H1 (cell line): ENCODE data around the gene SGCD. TPM values are rescaled to one million over a fixed set of nuclear protein-coding genes. Genes with fewer than 3 reads are reported as not detected.

Experiments used
- CTCF ChIA-PET: fragments of 300-600 bp; sonication (Branson Sonifier 250); formaldehyde crosslinking; loops from one replicate; lab custom pipeline; 2021; ENCODE audit not compliant: partially characterized antibody; lab: Charles Lee
- POLR2A ChIA-PET: fragments of 300-600 bp; sonication (Branson Sonifier 250); formaldehyde crosslinking; loops from one replicate; lab custom pipeline; 2021; ENCODE audit warnings: inconsistent platforms; ENCODE audit not compliant: partially characterized antibody; lab: Charles Lee
- DNase-seq, 2 experiments: peaks; one replicate each; pipeline versions ENCODE4 v3.0.0 to v3.0.0-alpha.2; 2010 to 2022; ENCODE audit warnings: low spot score in 2 of 2, low read depth in 1 of 2, mixed read lengths in 1 of 2
- FAIRE-seq: peaks from 2 replicates; lab custom pipeline; 2011; peaks lifted over from hg19 to GRCh38; lab: Jason Lieb, UNC
- H2AFZ ChIP-seq: 2 replicates; pipeline ENCODE4 v1.8.1; 2012; ENCODE audit warnings: low read length, inconsistent platforms
- H2AK5ac ChIP-seq: 2 replicates; pipeline ENCODE4 v1.6.1; 2013; ENCODE audit warnings: low read depth, low read length
- H2BK120ac ChIP-seq: replicated peaks from 2 replicates; pipeline ENCODE3; 2013; ENCODE audit warnings: low read depth, low read length, inconsistent platforms
- H2BK12ac ChIP-seq: 2 replicates; pipeline ENCODE4 v1.6.1; 2013; ENCODE audit warnings: low read depth, low read length
- H2BK15ac ChIP-seq: 2 replicates; pipeline ENCODE4 v1.6.1; 2013; ENCODE audit warnings: low read length
- H2BK20ac ChIP-seq: 2 replicates; pipeline ENCODE4 v1.6.1; 2013; ENCODE audit warnings: low read length
- H2BK5ac ChIP-seq: 2 replicates; pipeline ENCODE4 v1.6.1; 2013; ENCODE audit warnings: low read depth, low read length
- H3K14ac ChIP-seq: 2 replicates; pipeline ENCODE4 v1.6.1; 2013; ENCODE audit warnings: inconsistent platforms; ENCODE audit not compliant: insufficient read length
- H3K18ac ChIP-seq: 2 replicates; pipeline ENCODE4 v1.6.1; 2013; ENCODE audit warnings: low read length; ENCODE audit errors: extremely low read depth
- H3K23ac ChIP-seq: 2 replicates; pipeline ENCODE4 v1.6.1; 2013; ENCODE audit warnings: inconsistent platforms; ENCODE audit not compliant: insufficient read length
- H3K23me2 ChIP-seq: 2 replicates; pipeline ENCODE4 v1.6.1; 2013; ENCODE audit warnings: low read depth, low read length
- H3K27ac ChIP-seq: 2 replicates; pipeline ENCODE4 v1.6.1; 2011; ENCODE audit warnings: low read depth, low read length, inconsistent platforms
- H3K27me3 ChIP-seq, 4 experiments: replicated peaks in 1 of 4; 1 replicate in 1 of 4; 2 replicates in 3 of 4; pipeline versions ENCODE4 v1.6.1 to v1.8.1; 2011 to 2013; ENCODE audit warnings: low read length in 3 of 4, mild to moderate bottlenecking in 3 of 4, inconsistent platforms in 2 of 4, mixed read lengths in 2 of 4, moderate library complexity in 1 of 4; ENCODE audit not compliant: control insufficient read depth in 3 of 4, insufficient read depth in 3 of 4; ENCODE audit errors: extremely low read depth in 1 of 4
- H3K36me3 ChIP-seq, 4 experiments: 2 replicates each; pipeline versions ENCODE4 v1.6.1 to v1.8.1; 2011 to 2013; ENCODE audit warnings: mild to moderate bottlenecking in 4 of 4, low read length in 3 of 4, moderate library complexity in 2 of 4, control low read depth in 1 of 4, inconsistent platforms in 1 of 4; ENCODE audit not compliant: insufficient read depth in 4 of 4, control insufficient read depth in 2 of 4
- H3K4ac ChIP-seq: replicated peaks from 2 replicates; pipeline ENCODE3; 2013; ENCODE audit warnings: low read length, low read depth, mixed read lengths, inconsistent platforms; ENCODE audit not compliant: insufficient read length
- H3K4me1 ChIP-seq, 4 experiments: replicated peaks in 1 of 4; 1 replicate in 1 of 4; 2 replicates in 3 of 4; pipeline versions ENCODE4 v1.6.1 to v1.8.1; 2011 to 2013; ENCODE audit warnings: low read length in 3 of 4, inconsistent platforms in 2 of 4, mixed read lengths in 1 of 4; ENCODE audit not compliant: insufficient read depth in 4 of 4, control insufficient read depth in 3 of 4
- H3K4me2 ChIP-seq, 2 experiments: 2 replicates each; pipeline versions ENCODE4 v1.6.1 to v1.8.1; 2011 to 2013; ENCODE audit warnings: low read depth in 2 of 2, low read length in 2 of 2, control low read depth in 1 of 2, inconsistent platforms in 1 of 2, mild to moderate bottlenecking in 1 of 2; ENCODE audit not compliant: insufficient read depth in 1 of 2
- H3K4me3 ChIP-seq, 4 experiments: fragments of 200-600, 300-600 bp in 1 of 4; sonication (generic), shearing (Covaris generic), sonication (Bioruptor Twin) in 1 of 4; 2 replicates each; pipeline versions ENCODE4 v1.5.1 to v1.8.1; 2011 to 2016; ENCODE audit warnings: low read length in 4 of 4, low read depth in 3 of 4, control low read depth in 2 of 4, inconsistent platforms in 2 of 4, mild to moderate bottlenecking in 2 of 4, mixed read lengths in 1 of 4, moderate library complexity in 1 of 4; ENCODE audit not compliant: insufficient read depth in 2 of 4; ENCODE audit errors: extremely low read depth in 1 of 4
- H3K56ac ChIP-seq: replicated peaks from 2 replicates; pipeline ENCODE3; 2013; ENCODE audit warnings: low read depth, mild to moderate bottlenecking, mixed read lengths, low read length, inconsistent platforms; ENCODE audit not compliant: insufficient read length
- H3K79me1 ChIP-seq: 2 replicates; pipeline ENCODE4 v1.6.1; 2013; ENCODE audit warnings: low read depth, low read length, control low read depth
- H3K79me2 ChIP-seq, 2 experiments: 2 replicates each; pipeline versions ENCODE4 v1.6.1 to v1.8.1; 2012 to 2013; ENCODE audit warnings: low read length in 2 of 2, mild to moderate bottlenecking in 2 of 2, inconsistent platforms in 1 of 2; ENCODE audit not compliant: insufficient read depth in 2 of 2, control insufficient read depth in 1 of 2
- H3K9ac ChIP-seq, 4 experiments: replicated peaks in 1 of 4; 1 replicate in 1 of 4; 2 replicates in 3 of 4; pipeline versions ENCODE4 v1.6.1 to v1.8.1; 2011 to 2013; ENCODE audit warnings: low read depth in 3 of 4, low read length in 3 of 4, control low read depth in 2 of 4, mild to moderate bottlenecking in 2 of 4, moderate library complexity in 2 of 4, inconsistent platforms in 1 of 4; ENCODE audit errors: extremely low read depth in 1 of 4
- H3K9me3 ChIP-seq, 2 experiments: 2 replicates each; pipeline versions ENCODE4 v1.6.1 to v1.8.1; 2012 to 2013; ENCODE audit warnings: mild to moderate bottlenecking in 2 of 2, moderate library complexity in 2 of 2, control low read depth in 1 of 2, inconsistent platforms in 1 of 2, low read depth in 1 of 2, low read length in 1 of 2, mixed read lengths in 1 of 2; ENCODE audit not compliant: insufficient read depth in 2 of 2
- H4K20me1 ChIP-seq, 2 experiments: replicated peaks in 1 of 2; 2 replicates each; pipeline versions ENCODE3 to v1.8.1; 2011 to 2013; ENCODE audit warnings: inconsistent platforms in 2 of 2, low read length in 2 of 2, mild to moderate bottlenecking in 1 of 2; ENCODE audit not compliant: insufficient read depth in 2 of 2, control insufficient read depth in 1 of 2
- H4K5ac ChIP-seq: 2 replicates; pipeline ENCODE4 v1.6.1; 2013; ENCODE audit warnings: low read length, low read depth, mixed read lengths, inconsistent platforms; ENCODE audit not compliant: insufficient read length
- H4K8ac ChIP-seq: 2 replicates; pipeline ENCODE4 v1.8.0; 2013; ENCODE audit warnings: mild to moderate bottlenecking, moderate library complexity, low read length, inconsistent platforms; ENCODE audit not compliant: insufficient read depth; ENCODE audit errors: extremely low read depth
- H4K91ac ChIP-seq: replicated peaks from 2 replicates; pipeline ENCODE3; 2013; ENCODE audit warnings: low read length, mixed read lengths, inconsistent platforms; ENCODE audit not compliant: insufficient read length
- BCL11A ChIP-seq, 2 experiments: IDR thresholded peaks; one replicate each; pipeline ENCODE4 v1.6.1; 2011; ENCODE audit warnings: low read depth in 2 of 2, low read length in 2 of 2, mild to moderate bottlenecking in 2 of 2
- EZH2 ChIP-seq: fragments of 200-600 bp; sonication (generic); IDR thresholded peaks from 2 replicates; pipeline ENCODE4 v1.7.1; 2012; ENCODE audit warnings: low read depth, mild to moderate bottlenecking, moderate library complexity, low read length, inconsistent platforms; ENCODE audit not compliant: severe bottlenecking
- GABPA ChIP-seq: IDR thresholded peaks from 2 replicates; pipeline ENCODE4 v1.6.1; 2011; ENCODE audit warnings: mild to moderate bottlenecking, low read length, moderate library complexity, borderline replicate concordance; ENCODE audit not compliant: insufficient read depth
- NANOG ChIP-seq: IDR thresholded peaks from 2 replicates; pipeline ENCODE4 v1.6.1; 2011; ENCODE audit warnings: low read length, low read depth, mild to moderate bottlenecking, inconsistent platforms; ENCODE audit not compliant: insufficient read depth, poor library complexity, severe bottlenecking
- RBBP5 ChIP-seq: IDR thresholded peaks from 2 replicates; pipeline ENCODE4 v1.7.1; 2012; ENCODE audit warnings: low read depth, mild to moderate bottlenecking, inconsistent platforms, low read length, moderate library complexity, borderline replicate concordance
- RNF2 ChIP-seq: fragments of 200-900, 300-1000 bp; sonication (generic); IDR thresholded peaks from 2 replicates; pipeline ENCODE4 v1.7.1; 2016; ENCODE audit warnings: borderline replicate concordance, low read depth, mild to moderate bottlenecking, antibody characterized with exemption, low read length; ENCODE audit not compliant: poor library complexity, severe bottlenecking; ENCODE audit errors: missing control alignments
- TAF7 ChIP-seq: optimal IDR thresholded peaks from 2 replicates; pipeline ENCODE3; 2011; ENCODE audit warnings: low read depth, mild to moderate bottlenecking, inconsistent platforms, low read length, moderate library complexity, borderline replicate concordance
- TBP ChIP-seq: IDR thresholded peaks from 2 replicates; pipeline ENCODE4 v1.6.1; 2011; ENCODE audit warnings: low read depth, low read length, improper control_type of control experiment
- USF2 ChIP-seq: IDR thresholded peaks from 2 replicates; pipeline ENCODE4 v1.6.1; 2011; ENCODE audit warnings: low read length, improper control_type of control experiment
- WGBS, 2 experiments: shearing (Covaris generic) in 1 of 2; methylation state at CpG; one replicate each; pipeline versions ENCODE4 v1.1.6 to v1.1.7; 2013 to 2015; ENCODE audit warnings: low lambda C conversion rate in 2 of 2, mixed read lengths in 2 of 2, inconsistent platforms in 1 of 2, low coverage in 1 of 2, missing lambda C conversion rate in 1 of 2; ENCODE audit not compliant: insufficient replicate concordance in 2 of 2, insufficient coverage in 1 of 2, insufficient read length in 1 of 2; ENCODE audit errors: extremely low coverage in 1 of 2, missing lambda C conversion rate in 1 of 2; 5-methylcytosine and 5-hydroxymethylcytosine counted together
- polyA plus RNA-seq, 7 experiments: library from polyadenylated mRNA; depleted of rRNA in 3 of 7; stranded (reverse) in 5 of 7; unstranded in 2 of 7; fragments of >200 nt in 5 of 7; fragments of 200-250 nt in 2 of 7; gene quantifications; 1 replicate in 5 of 7; 2 replicates in 1 of 7; 4 replicates in 1 of 7; pipeline versions ENCODE4 v1.2.1 to v1.2.3, GENCODE V29; 2011 to 2013; ENCODE audit warnings: missing spikeins in 2 of 7, mixed read lengths in 2 of 7
- total RNA-seq: library from RNA; stranded (reverse); fragmentation: NEBNext Ultra II Directional; extraction: Animal tissue kit (Norgen Biotek cat#: 25700); gene quantifications from 2 replicates; pipeline ENCODE4 v1.2.1, GENCODE V29; 2021

Gene SGCD
- total and polyA plus RNA-seq, 2 of the 8 experiments (the other 6 are each of a cell fraction or from before 2014, with no cell fraction given) = 0.04 to 0.08 TPM

DNA sequence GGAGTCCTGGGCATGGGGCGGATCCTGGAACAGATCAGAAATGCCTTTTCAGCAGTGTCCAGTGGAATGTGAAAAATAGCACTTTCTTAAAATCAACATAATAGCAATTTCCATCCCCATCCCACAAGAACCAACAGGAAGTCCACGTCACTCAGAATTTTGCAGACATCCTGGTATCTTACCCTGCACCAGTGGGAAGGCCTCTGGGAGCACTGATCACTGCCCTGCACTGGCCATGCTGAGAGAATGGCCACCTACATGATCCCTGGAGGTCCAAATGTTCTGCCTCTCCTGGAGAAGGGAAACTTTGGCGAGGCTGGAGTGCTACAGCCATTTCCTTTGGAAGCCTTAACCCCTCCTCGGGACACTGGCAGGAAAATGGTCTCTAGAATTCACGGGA lies 173.8 kb downstream of the SGCD start:
- no peak overlapping the region for H2AK5ac ChIP-seq
- H3K36me3 ChIP-seq = no peaks in the 10 kb centered on the region
- H2BK12ac ChIP-seq = no peak overlapping the region
- H4K91ac ChIP-seq = no peak overlapping the region
- 87% methylated on average over 5 of the region's 5 CpGs; no CpG with 5 or more reads in 1 of the 2 experiments for WGBS, 2 experiments
- H2BK15ac ChIP-seq = no peak overlapping the region
- H3K4ac ChIP-seq = no peak overlapping the region
- H2BK5ac ChIP-seq = no peak overlapping the region
- H3K27me3 ChIP-seq = no peaks in the 10 kb centered on the region
- H4K8ac ChIP-seq = no peak overlapping the region
- no peak overlapping the region for H3K4me2 ChIP-seq
- no peak overlapping the region for H3K27ac ChIP-seq
- H2AFZ ChIP-seq = peak overlapping the region; percentile 73; the same call in 1 of the 2 replicates
- no peaks in the 10 kb centered on the region for H3K79me2 ChIP-seq
- no peaks in the 10 kb centered on the region for H3K9me3 ChIP-seq
- H2BK120ac ChIP-seq = no peak overlapping the region
- H3K4me1 ChIP-seq = no peaks in the 10 kb centered on the region
- H4K5ac ChIP-seq = no peak overlapping the region
- no peak overlapping the region for H3K9ac ChIP-seq
- FAIRE-seq = no peak
- ChIA-PET POLR2A (no interaction called here), CTCF (no interaction called here)
- no peaks in the 10 kb centered on the region for H3K79me1 ChIP-seq
- H4K20me1 ChIP-seq = no peaks in the 10 kb centered on the region
- H3K14ac ChIP-seq = no peak overlapping the region
- H3K23me2 ChIP-seq = no peaks in the 10 kb centered on the region; the same call in 1 of the 2 replicates
- H3K4me3 ChIP-seq = no peak overlapping the region
- no peak overlapping the region for H3K56ac ChIP-seq
- H3K18ac ChIP-seq = no peak overlapping the region
- H3K23ac ChIP-seq = no peak overlapping the region
- H2BK20ac ChIP-seq = no peak overlapping the region
- no peak for DNase-seq
- TF ChIP-seq TBP (no peak), NANOG (no peak), BCL11A (IDR thresholded peaks at IDR 0.05; ENCODE audit: low read depth in 2 of 2, low read length in 2 of 2) (no peak), USF2 (no peak), RBBP5 (no peak), TAF7 (no peak), GABPA (no peak), EZH2 (no peak), RNF2 (no peak)
